HL-60 (cell line): ENCODE measurements around the gene NACC2.

Experiments used
- DNase-seq, 2 experiments: peaks; one replicate each; pipeline ENCODE4 v3.0.0-alpha.2; 2010 to 2020; ENCODE audit warnings: low read depth in 1 of 2, low spot score in 1 of 2
- H3K27ac ChIP-seq: fragments of 250-450 bp; sonication (Bioruptor Pico); replicated peaks from 2 replicates; pipeline ENCODE4 v1.5.1; 2020; ENCODE audit warnings: mild to moderate bottlenecking, moderate library complexity
- H3K27me3 ChIP-seq: fragments of 250-450 bp; sonication (Bioruptor Pico); 2 replicates; pipeline ENCODE4 v1.5.1; 2021; ENCODE audit warnings: mild to moderate bottlenecking, moderate library complexity; ENCODE audit not compliant: insufficient read depth, poor library complexity, severe bottlenecking
- H3K4me3 ChIP-seq: replicated peaks from 2 replicates; pipeline ENCODE4 v1.5.1; 2011; ENCODE audit warnings: mild to moderate bottlenecking, control low read depth, low read length; ENCODE audit not compliant: insufficient read depth
- GABPA ChIP-seq: IDR thresholded peaks from 2 replicates; pipeline ENCODE4 v1.6.1; 2012; ENCODE audit warnings: low read depth
- POLR2AphosphoS5 ChIP-seq: IDR thresholded peaks from 2 replicates; pipeline ENCODE4 v1.6.1; 2012; ENCODE audit warnings: low read depth
- SPI1 ChIP-seq: IDR thresholded peaks from 2 replicates; pipeline ENCODE4 v1.6.1; 2012; ENCODE audit warnings: low read depth, mild to moderate bottlenecking, borderline replicate concordance
- TF ChIP-seq, protein P1 (sequence below): IDR thresholded peaks from 2 replicates; pipeline ENCODE4 v1.6.1; 2012; ENCODE audit warnings: low read depth; ENCODE audit not compliant: insufficient replicate concordance
- TF ChIP-seq, protein P2 (sequence below): IDR thresholded peaks from one replicate; pipeline ENCODE4 v1.5.1; 2011; ENCODE audit warnings: low read length, control low read depth, inconsistent platforms; ENCODE audit not compliant: insufficient read depth

The NACC2 gene

DNA sequence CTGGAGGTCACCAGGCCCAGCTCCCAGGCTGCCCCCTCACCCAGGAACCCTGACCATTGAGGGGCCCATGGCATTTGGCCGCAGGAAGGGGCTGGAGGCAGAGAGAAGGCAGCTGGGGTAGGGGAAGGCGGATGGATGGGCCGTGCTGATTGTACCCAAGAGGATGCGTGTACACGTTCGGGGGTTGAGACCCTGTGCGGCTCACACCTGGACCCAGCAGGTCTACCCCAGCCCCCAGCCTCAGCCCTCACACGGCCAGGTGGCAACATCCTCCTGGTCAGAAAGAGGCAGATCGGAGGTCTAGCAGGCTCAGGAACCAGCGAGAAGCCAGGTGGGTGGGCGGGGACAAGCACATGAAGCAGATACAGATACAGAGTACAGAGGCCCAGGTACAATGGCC, 33.7 kb downstream of the NACC2 start:
- Histone ChIP-seq H3K4me3 (no peak overlapping the region), H3K27me3 (no peaks in the 10 kb centered on the region), H3K27ac (no peak overlapping the region)
- TF ChIP-seq, protein P1, sequence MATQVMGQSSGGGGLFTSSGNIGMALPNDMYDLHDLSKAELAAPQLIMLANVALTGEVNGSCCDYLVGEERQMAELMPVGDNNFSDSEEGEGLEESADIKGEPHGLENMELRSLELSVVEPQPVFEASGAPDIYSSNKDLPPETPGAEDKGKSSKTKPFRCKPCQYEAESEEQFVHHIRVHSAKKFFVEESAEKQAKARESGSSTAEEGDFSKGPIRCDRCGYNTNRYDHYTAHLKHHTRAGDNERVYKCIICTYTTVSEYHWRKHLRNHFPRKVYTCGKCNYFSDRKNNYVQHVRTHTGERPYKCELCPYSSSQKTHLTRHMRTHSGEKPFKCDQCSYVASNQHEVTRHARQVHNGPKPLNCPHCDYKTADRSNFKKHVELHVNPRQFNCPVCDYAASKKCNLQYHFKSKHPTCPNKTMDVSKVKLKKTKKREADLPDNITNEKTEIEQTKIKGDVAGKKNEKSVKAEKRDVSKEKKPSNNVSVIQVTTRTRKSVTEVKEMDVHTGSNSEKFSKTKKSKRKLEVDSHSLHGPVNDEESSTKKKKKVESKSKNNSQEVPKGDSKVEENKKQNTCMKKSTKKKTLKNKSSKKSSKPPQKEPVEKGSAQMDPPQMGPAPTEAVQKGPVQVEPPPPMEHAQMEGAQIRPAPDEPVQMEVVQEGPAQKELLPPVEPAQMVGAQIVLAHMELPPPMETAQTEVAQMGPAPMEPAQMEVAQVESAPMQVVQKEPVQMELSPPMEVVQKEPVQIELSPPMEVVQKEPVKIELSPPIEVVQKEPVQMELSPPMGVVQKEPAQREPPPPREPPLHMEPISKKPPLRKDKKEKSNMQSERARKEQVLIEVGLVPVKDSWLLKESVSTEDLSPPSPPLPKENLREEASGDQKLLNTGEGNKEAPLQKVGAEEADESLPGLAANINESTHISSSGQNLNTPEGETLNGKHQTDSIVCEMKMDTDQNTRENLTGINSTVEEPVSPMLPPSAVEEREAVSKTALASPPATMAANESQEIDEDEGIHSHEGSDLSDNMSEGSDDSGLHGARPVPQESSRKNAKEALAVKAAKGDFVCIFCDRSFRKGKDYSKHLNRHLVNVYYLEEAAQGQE: no peak
- TF ChIP-seq SPI1: no peak
- TF ChIP-seq POLR2AphosphoS5: no peak
- TF ChIP-seq, protein P2, sequence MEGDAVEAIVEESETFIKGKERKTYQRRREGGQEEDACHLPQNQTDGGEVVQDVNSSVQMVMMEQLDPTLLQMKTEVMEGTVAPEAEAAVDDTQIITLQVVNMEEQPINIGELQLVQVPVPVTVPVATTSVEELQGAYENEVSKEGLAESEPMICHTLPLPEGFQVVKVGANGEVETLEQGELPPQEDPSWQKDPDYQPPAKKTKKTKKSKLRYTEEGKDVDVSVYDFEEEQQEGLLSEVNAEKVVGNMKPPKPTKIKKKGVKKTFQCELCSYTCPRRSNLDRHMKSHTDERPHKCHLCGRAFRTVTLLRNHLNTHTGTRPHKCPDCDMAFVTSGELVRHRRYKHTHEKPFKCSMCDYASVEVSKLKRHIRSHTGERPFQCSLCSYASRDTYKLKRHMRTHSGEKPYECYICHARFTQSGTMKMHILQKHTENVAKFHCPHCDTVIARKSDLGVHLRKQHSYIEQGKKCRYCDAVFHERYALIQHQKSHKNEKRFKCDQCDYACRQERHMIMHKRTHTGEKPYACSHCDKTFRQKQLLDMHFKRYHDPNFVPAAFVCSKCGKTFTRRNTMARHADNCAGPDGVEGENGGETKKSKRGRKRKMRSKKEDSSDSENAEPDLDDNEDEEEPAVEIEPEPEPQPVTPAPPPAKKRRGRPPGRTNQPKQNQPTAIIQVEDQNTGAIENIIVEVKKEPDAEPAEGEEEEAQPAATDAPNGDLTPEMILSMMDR: no peak
- TF ChIP-seq GABPA: no peak
- no peak for DNase-seq

DNA sequence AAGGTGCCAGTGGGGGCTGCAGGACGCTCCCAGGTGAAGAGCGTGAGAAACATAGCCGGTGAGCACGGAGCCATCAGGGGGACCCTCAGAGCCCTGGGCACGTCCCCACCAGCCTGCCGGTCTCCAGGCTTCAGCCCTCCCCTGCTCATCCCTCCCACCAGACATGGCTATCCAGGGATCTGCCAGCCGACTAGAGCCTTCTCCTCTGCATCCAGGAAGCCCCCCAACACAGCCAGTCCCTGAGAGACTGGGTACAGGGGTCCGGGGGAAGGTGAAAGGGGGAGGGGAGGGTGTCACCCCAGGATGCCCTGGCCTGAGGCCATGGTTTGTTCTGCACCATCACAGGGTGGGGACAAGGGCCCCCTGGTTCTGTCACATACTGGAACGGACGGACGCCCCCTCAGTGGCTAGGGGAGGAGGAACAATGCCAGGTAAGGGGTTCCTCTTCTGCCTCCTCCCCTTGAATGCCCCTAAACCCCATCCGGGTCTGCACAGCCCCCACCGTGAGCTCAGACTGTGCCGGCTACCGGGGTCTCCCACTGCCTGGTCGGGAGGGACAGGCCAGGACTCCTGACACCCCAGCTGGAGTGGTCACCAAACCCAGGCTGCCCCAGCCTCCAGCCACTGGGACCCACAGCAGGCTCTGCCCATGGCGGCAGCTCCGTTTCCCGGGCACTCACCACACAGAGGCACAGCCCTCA, 34.3 kb downstream of the NACC2 start:
- DNase-seq: no peak
- TF ChIP-seq SPI1: no peak
- Histone ChIP-seq H3K4me3 (no peak overlapping the region), H3K27ac (no peak overlapping the region), H3K27me3 (no peaks in the 10 kb centered on the region)

DNA sequence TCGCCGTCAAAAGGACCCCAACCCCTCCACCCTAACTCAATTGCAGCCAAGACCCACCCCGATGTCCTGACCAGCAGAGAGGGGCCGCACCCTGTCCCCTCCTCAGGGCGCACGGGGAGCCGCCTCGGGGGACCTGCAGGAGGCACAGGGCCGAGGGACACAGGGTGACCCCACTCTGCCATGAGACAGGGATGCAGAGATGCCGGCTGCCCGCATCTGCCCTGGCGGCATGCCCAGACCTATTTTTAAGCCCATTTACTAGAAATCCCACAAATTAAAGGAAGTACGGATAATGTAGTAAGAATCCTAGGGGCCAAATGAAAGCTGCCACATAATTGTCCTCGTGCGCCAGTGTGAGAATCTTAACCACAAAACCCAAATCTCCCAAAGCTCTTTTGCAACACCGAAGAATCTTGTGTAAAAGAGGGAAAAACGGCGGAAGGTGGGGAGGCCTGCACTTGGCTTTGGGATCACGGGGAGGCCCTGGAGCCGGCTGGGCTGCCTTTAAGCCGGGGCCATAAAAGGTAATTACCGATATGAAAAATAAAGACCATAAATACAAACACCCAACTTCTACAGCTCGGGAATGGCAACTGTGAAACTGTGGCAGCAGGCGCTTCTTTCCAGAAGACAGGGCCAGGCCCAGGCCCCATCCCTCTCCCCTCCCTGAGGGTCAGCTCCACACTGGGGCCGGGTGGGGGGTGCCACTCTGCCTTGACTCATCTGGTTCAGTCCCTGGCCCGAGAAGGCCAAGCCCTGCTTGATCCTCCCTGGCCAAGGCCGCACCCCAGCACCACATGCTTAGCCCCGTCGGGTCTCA, 35.0 kb downstream of the NACC2 start:
- H3K27me3 ChIP-seq: no peaks in the 10 kb centered on the region
- no peak for TF ChIP-seq GABPA
- TF ChIP-seq, protein P2: no peak
- no peak for TF ChIP-seq POLR2AphosphoS5
- TF ChIP-seq, protein P1: no peak
- no peak for TF ChIP-seq SPI1
- no peak overlapping the region for H3K27ac ChIP-seq
- DNase-seq: no peak
- no peak overlapping the region for H3K4me3 ChIP-seq

DNA sequence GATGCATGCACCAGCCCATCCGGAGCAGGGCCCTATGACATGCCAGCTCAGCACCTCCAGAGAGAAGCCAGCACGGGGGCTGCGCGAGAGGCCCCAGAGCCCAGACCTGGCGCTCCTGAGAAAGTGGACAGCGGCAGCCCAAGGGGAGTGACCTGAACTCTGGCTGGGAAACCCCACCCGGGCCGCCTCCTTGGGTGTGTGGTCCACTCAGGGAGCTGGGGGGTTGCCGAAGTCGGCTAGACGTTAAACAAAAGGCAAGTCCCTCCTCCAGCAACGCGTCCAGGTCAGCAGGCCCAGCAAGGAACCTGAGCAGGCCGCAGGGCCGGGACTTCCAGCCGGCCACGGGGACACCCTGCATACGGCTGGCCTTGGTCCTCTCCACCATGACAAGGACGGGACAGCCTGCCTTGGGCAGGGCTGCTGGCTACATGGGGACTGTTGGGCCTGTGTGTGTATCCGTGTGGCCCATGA, 35.7 kb downstream of the NACC2 start:
- no peak for DNase-seq
- TF ChIP-seq, protein P2: no peak
- TF ChIP-seq GABPA: no peak
- TF ChIP-seq, protein P1: no peak
- TF ChIP-seq POLR2AphosphoS5: no peak
- no peak for TF ChIP-seq SPI1
- Histone ChIP-seq H3K27me3 (no peaks in the 10 kb centered on the region), H3K4me3 (no peak overlapping the region), H3K27ac (no peak overlapping the region)
